GM10248 (cell line): Measurements from ENCODE around the gene NKAIN4.

Experiments
- CTCF ChIA-PET: fragments of 300-600 bp; sonication (Branson Sonifier 250); formaldehyde crosslinking; extraction: SDS; loops from one replicate; lab custom pipeline; 2021; ENCODE audit warnings: antibody characterized with exemption; lab: Yijun Ruan, JAX
- POLR2A ChIA-PET: fragments of 350-650 bp; sonication (Branson Sonifier 250); formaldehyde crosslinking; extraction: SDS; loops from one replicate; lab custom pipeline; 2020; ENCODE audit warnings: antibody characterized with exemption; lab: Yijun Ruan, JAX
- DNase-seq: peaks from one replicate; pipeline ENCODE4 v3.0.0; 2012; ENCODE audit errors: extremely low spot score
- TF ChIP-seq, protein P1 (sequence below): IDR thresholded peaks from 2 replicates; pipeline ENCODE4 v1.5.1; 2012; ENCODE audit warnings: mild to moderate bottlenecking, low read depth; ENCODE audit errors: extremely low read depth, missing control alignments, control extremely low read depth

Gene NKAIN4

GRCh38 chr20:63212792-63213191 lies 41.5 kb downstream of the NKAIN4 start:
- ChIA-PET POLR2A (no interaction called here), CTCF (interaction anchor here (2.2 to 5.6 kb wide), 2 partner anchors 12 to 13 kb away, joined by 6 to 65 read pairs; no protein-coding TSS in a partner anchor)
- TF ChIP-seq, protein P1, sequence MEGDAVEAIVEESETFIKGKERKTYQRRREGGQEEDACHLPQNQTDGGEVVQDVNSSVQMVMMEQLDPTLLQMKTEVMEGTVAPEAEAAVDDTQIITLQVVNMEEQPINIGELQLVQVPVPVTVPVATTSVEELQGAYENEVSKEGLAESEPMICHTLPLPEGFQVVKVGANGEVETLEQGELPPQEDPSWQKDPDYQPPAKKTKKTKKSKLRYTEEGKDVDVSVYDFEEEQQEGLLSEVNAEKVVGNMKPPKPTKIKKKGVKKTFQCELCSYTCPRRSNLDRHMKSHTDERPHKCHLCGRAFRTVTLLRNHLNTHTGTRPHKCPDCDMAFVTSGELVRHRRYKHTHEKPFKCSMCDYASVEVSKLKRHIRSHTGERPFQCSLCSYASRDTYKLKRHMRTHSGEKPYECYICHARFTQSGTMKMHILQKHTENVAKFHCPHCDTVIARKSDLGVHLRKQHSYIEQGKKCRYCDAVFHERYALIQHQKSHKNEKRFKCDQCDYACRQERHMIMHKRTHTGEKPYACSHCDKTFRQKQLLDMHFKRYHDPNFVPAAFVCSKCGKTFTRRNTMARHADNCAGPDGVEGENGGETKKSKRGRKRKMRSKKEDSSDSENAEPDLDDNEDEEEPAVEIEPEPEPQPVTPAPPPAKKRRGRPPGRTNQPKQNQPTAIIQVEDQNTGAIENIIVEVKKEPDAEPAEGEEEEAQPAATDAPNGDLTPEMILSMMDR: no peak
- DNase-seq: no peak

DNA sequence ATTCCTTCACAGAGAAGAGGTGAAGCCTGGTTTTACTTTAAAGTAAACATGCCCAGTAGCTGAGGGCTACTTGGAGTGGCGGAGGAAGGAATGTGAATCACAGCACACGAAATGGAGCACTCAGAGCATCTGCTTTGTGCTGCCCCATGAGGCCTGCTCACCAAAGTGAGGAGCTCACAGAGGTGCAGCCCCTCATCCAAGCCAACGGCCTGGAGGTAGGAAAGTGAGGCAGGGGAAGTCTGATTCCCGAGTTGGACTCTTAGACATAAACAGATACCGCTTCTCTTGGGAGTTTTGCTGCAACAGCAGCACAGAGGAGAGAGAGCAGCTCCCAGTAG lies 41.9 kb downstream of the NKAIN4 start:
- ChIA-PET CTCF (interaction anchor here (2.2 to 5.6 kb wide), 2 partner anchors 12 kb away, joined by 6 to 65 read pairs; no protein-coding TSS in a partner anchor), POLR2A (no interaction called here)

DNA sequence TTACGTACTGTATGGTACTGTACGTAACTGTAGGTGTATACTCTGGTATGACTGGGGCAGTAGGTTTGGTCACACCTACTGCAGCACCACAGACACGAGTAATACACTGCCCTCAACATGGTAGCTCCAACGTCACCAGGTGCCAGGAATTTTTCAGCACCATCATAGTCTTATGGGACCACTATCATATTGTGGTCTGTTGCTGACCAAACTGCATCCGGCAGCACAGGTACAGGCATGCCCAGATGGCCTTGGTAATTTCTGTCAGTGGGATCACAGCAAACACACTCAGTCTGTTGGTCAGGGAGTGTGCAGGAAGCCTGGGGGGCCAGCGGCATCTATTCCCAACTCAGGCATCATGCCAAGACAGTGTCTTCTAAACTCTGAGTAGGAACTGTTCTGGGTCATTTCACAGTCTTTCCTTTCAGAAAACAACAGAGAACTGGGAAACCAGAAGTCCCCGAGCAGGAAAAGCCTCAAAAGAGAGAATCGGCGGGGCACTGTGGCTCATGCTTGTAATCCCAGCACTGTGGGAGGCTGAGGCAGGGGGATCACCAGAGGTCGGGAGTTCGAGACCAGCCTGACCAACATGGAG lies 44.2 kb downstream of the NKAIN4 start:
- POLR2A ChIA-PET: no interaction called here
- TF ChIP-seq, protein P1: no peak
- CTCF ChIA-PET: interaction anchor here (0.8 kb wide), 1 partner anchor 14 kb away, joined by 3 read pairs; no protein-coding TSS in a partner anchor
- DNase-seq: no peak

More for the DNA sequence above, 41.9 kb downstream of the NKAIN4 start:
- TF ChIP-seq, protein P1: no peak
- no peak for DNase-seq

- TF ChIP-seq, protein P1: no peak
- no peak for DNase-seq
- ChIA-PET CTCF (interaction anchor here (1.4 to 1.9 kb wide), 3 partner anchors 15 to 236 kb away, joined by 3 to 7 read pairs (median 4); no protein-coding TSS in a partner anchor), POLR2A (no interaction called here)
Measured at GRCh38 chr20:63208346-63208909, 45.8 kb downstream of the NKAIN4 start.

DNA sequence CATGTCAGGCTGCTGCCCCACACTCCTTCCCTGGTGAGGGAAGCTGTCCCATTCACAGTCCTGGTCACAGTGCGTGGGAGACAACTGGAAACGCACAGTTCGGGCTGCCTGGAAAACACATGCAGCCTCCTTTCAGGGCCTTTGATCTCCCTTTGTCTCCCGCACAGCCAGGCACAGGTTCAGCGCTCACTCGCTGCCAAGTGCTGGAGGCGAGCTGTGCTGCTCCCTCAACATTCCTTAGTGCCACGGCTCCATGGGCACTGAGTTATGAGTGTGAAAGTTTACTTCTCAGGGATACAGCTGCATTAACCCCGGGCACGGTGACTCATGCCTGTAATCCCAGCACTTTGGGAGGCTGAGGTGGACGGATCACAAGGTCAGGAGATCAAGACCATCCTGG lies 47.4 kb downstream of the NKAIN4 start:
- TF ChIP-seq, protein P1: no peak
- POLR2A ChIA-PET: no interaction called here
- CTCF ChIA-PET: interaction anchor here (1.4 to 2.6 kb wide), 4 partner anchors 13 to 235 kb away, joined by 3 to 17 read pairs (median 4); no protein-coding TSS in a partner anchor
- no peak for DNase-seq

DNA sequence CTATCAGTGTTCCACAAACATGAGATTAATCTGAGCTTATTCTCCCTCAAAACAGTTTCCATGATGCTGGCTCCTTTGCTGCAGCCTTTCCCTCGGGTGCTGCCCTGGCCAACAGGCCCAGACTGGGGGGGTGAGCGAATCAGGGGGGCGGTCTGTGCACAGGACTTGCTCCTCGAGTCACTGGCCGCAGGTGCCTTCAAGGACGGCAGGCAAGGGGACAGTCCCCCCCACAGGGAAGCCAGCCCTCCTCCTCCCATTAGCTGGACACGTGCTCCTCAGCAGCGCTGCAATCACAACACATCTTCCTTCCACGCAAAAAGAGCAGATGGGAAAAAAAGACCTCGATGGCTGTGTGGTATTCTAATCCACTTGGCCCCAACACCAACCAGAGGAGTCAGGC lies 48.4 kb downstream of the NKAIN4 start:
- ChIA-PET POLR2A (no interaction called here), CTCF (interaction anchor here (0.7 to 2.6 kb wide), 5 partner anchors 14 to 348 kb away, joined by 3 to 17 read pairs (median 4); no protein-coding TSS in a partner anchor)
- TF ChIP-seq, protein P1: no peak
- DNase-seq: no peak
